ENCODE measurements around the gene ROM1. TPM values are rescaled to one million over a fixed set of nuclear protein-coding genes. Genes with fewer than 3 reads are reported as not detected.

The ROM1 gene
- total RNA-seq, 3 donors from 2014 or later, result 8.5 to 11.5 (median 11.0) TPM

DNA sequence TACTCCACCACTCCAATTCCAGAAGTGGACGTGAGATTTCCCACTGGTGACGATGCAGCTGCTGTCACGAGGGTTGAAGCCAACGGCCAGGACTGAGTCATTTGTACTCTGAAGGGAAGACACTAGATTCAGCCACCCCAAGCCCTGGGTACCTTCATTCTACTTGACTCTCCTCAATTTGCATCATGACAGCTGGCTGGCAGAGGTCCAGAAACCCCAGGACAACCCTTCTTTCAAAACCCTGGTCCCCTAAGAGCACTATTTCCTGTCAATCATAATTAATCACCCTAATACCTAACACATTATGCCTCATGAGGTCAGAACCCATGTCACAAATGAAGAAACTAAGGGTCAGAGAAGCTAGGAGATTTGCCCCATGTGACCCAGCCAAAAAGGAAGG, 5.3 kb upstream of the ROM1 start:
- no peaks in the 10 kb centered on the region for H3K27me3 ChIP-seq
- H3K4me1 ChIP-seq, result peaks cover 7 to 12% of the 10 kb centered on the region in 2 donors
- no peak overlapping the region for H3K4me3 ChIP-seq
- no peak overlapping the region for H3K27ac ChIP-seq
- H3K9me3 ChIP-seq, result no peaks in the 10 kb centered on the region
- TF ChIP-seq, protein P1, sequence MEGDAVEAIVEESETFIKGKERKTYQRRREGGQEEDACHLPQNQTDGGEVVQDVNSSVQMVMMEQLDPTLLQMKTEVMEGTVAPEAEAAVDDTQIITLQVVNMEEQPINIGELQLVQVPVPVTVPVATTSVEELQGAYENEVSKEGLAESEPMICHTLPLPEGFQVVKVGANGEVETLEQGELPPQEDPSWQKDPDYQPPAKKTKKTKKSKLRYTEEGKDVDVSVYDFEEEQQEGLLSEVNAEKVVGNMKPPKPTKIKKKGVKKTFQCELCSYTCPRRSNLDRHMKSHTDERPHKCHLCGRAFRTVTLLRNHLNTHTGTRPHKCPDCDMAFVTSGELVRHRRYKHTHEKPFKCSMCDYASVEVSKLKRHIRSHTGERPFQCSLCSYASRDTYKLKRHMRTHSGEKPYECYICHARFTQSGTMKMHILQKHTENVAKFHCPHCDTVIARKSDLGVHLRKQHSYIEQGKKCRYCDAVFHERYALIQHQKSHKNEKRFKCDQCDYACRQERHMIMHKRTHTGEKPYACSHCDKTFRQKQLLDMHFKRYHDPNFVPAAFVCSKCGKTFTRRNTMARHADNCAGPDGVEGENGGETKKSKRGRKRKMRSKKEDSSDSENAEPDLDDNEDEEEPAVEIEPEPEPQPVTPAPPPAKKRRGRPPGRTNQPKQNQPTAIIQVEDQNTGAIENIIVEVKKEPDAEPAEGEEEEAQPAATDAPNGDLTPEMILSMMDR (IDR thresholded peaks at IDR 0.05), result no peak
- TF ChIP-seq POLR2A (IDR thresholded peaks at IDR 0.05) (no peak), POLR2AphosphoS5 (IDR thresholded peaks at IDR 0.05) (no peak)
- intact Hi-C loops (cut with DNase I; ENCODE audit: low total_unique reads), result no loop called here
- no peaks in the 10 kb centered on the region for H3K36me3 ChIP-seq
- no peak for DNase-seq (ENCODE audit: low spot score in 2 of 2)

DNA sequence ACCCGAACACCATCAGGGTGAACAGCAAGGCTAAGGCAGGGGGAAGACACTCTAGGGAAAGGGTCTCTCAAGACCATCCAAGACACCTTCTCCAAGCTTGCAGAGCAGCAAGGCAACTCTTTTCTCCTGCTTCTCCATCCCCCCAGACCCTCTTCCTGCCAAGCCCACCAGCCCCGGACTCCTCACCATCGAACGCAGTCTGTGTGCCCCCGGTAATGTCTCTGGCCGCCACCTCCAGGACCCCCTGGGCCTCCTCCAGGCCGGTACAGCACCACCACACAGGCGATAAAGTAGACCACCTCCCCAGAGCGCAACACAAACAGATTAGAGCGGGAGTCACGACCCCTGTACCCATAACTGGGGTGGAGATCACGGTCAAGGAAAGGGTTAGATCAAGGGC, 4.3 kb upstream of the ROM1 start:
- intact Hi-C loops (cut with DNase I; ENCODE audit: low total_unique reads), result no loop called here
- TF ChIP-seq POLR2A (IDR thresholded peaks at IDR 0.05) (no peak), POLR2AphosphoS5 (IDR thresholded peaks at IDR 0.05) (no peak)
- TF ChIP-seq, protein P1 (IDR thresholded peaks at IDR 0.05), result no peak

GRCh38 chr11:62610403-62610802, 2.7 kb upstream of the ROM1 start:
- no peak for TF ChIP-seq POLR2A (IDR thresholded peaks at IDR 0.05)
- TF ChIP-seq, protein P1 (IDR thresholded peaks at IDR 0.05), result no peak
- no peak for TF ChIP-seq POLR2AphosphoS5 (IDR thresholded peaks at IDR 0.05)
- no peaks in the 10 kb centered on the region for H3K36me3 ChIP-seq
- H3K27me3 ChIP-seq, result no peaks in the 10 kb centered on the region
- intact Hi-C loops (cut with DNase I; ENCODE audit: low total_unique reads), result no loop called here
- H3K4me1 ChIP-seq, result peaks cover 7% of the 10 kb centered on the region in 2 donors
- DNase-seq (ENCODE audit: low spot score in 2 of 2), result no peak
- peak overlapping the region in 1 of 2 donors; percentile 99 for H3K27ac ChIP-seq
- H3K4me3 ChIP-seq, result peak overlapping the region in 1 of 3 donors; percentile 85
- no peaks in the 10 kb centered on the region for H3K9me3 ChIP-seq

More for the DNA sequence above, 4.3 kb upstream of the ROM1 start:
- H3K4me3 ChIP-seq, result no peak overlapping the region
- H3K4me1 ChIP-seq, result peaks cover 7% of the 10 kb centered on the region in 2 donors
- H3K27me3 ChIP-seq, result no peaks in the 10 kb centered on the region
- H3K36me3 ChIP-seq, result no peaks in the 10 kb centered on the region
- DNase-seq (ENCODE audit: low spot score in 2 of 2), result no peak
- no peak overlapping the region for H3K27ac ChIP-seq
- no peaks in the 10 kb centered on the region for H3K9me3 ChIP-seq

GRCh38 chr11:62610814-62611704, 2.0 kb upstream of the ROM1 start:
- intact Hi-C loops (cut with DNase I; ENCODE audit: low total_unique reads), result no loop called here
- TF ChIP-seq, protein P1 (IDR thresholded peaks at IDR 0.05), result no peak
- no peak for TF ChIP-seq POLR2A (IDR thresholded peaks at IDR 0.05)
- Histone ChIP-seq H3K27ac (peak overlapping the region; percentile 97 to 99), H3K4me1 (peaks cover 7% of the 10 kb centered on the region in 2 donors), H3K4me3 (peak overlapping the region; percentile 73 to 85 (median 85)), H3K9me3 (no peaks in the 10 kb centered on the region), H3K27me3 (no peaks in the 10 kb centered on the region), H3K36me3 (no peaks in the 10 kb centered on the region)
- DNase-seq (ENCODE audit: low spot score in 2 of 2), result no peak

DNA sequence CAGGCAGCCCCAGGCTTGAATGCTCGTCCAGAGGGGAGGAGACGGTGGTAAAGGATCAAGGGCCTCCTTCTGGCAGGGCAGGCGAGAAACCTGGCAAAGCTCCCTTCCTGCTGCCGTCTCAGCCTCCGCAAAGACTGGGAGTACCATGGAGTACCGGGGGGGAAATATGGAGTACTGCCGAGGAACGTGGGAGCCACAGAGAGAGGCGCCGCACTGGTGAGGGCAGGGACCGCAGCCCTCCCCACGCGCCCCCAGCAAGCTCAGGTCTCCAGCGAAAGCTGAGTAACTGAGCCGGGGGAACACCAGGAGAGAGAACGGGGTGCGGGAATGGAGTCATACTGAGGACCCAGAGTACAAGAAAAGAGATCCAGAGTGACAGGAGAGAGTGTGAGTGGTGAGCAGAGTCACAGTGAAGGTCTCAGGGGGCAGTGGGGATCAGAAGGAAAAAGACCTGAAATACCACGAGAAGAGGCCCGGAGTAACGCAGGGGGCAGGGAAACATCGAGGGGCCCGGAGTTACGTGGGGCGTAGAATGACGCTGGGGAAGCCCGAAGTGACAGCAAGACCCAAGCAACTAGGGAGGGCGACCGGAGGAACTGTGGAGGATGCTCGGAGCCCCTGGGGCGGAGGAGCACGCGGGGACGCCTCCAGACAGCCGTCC, 1.2 kb upstream of the ROM1 start:
- Histone ChIP-seq H3K27me3 (no peaks in the 10 kb centered on the region), H3K4me3 (peak overlapping the region; percentile 73 to 85 (median 85)), H3K4me1 (peaks cover 7% of the 10 kb centered on the region in 2 donors), H3K36me3 (no peaks in the 10 kb centered on the region), H3K9me3 (no peaks in the 10 kb centered on the region), H3K27ac (peak overlapping the region; percentile 97 to 99)
- TF ChIP-seq POLR2AphosphoS5 (IDR thresholded peaks at IDR 0.05), result no peak
- TF ChIP-seq, protein P1 (IDR thresholded peaks at IDR 0.05), result no peak
- no peak for TF ChIP-seq POLR2A (IDR thresholded peaks at IDR 0.05)
- intact Hi-C loops (cut with DNase I; ENCODE audit: low total_unique reads), result no loop called here
- DNase-seq (ENCODE audit: low spot score in 2 of 2), result no peak

Measured in breast epithelium (tissue), 4 donors.